Keratinocyte (primary cell): ENCODE results near the gene SPATA9. TPM values are rescaled to one million over a fixed set of nuclear protein-coding genes. Genes with fewer than 3 reads are reported as not detected.

ENCODE experiments used
- DNase-seq: peaks from one replicate; pipeline ENCODE4 v3.0.0-alpha.2; 2011; ENCODE audit warnings: low read depth, missing footprints, low spot score
- FAIRE-seq: peaks from 2 replicates; lab custom pipeline; 2011; peaks lifted over from hg19 to GRCh38; lab: Jason Lieb, UNC
- H2AFZ ChIP-seq: 2 replicates; pipeline ENCODE4 v1.6.0; 2012; ENCODE audit warnings: low read length, control low read depth, inconsistent platforms; ENCODE audit not compliant: control insufficient read depth
- H3K27ac ChIP-seq: 2 replicates; pipeline ENCODE4 v1.5.1; 2011; ENCODE audit warnings: low read length; ENCODE audit not compliant: control insufficient read depth, insufficient read depth
- H3K27me3 ChIP-seq: 3 replicates; pipeline ENCODE4 v1.6.0; 2011; ENCODE audit warnings: low read length; ENCODE audit not compliant: control insufficient read depth, insufficient read depth; ENCODE audit errors: extremely low read depth
- H3K36me3 ChIP-seq, 2 experiments: 2 replicates in 1 of 2; 3 replicates in 1 of 2; pipeline ENCODE4 v1.5.1; 2011; ENCODE audit warnings: low read length in 2 of 2, mild to moderate bottlenecking in 1 of 2; ENCODE audit not compliant: control insufficient read depth in 2 of 2, insufficient read depth in 2 of 2; ENCODE audit errors: extremely low read depth in 1 of 2
- H3K4me1 ChIP-seq: 3 replicates; pipeline ENCODE4 v1.5.1; 2011; ENCODE audit warnings: low read length; ENCODE audit not compliant: control insufficient read depth, insufficient read depth; ENCODE audit errors: extremely low read depth
- H3K4me2 ChIP-seq: 3 replicates; pipeline ENCODE4 v1.6.0; 2011; ENCODE audit warnings: low read depth, low read length; ENCODE audit not compliant: control insufficient read depth, insufficient read depth; ENCODE audit errors: extremely low read depth
- H3K4me3 ChIP-seq, 3 experiments: fragments of 200-600 bp in 1 of 3; sonication (generic) in 1 of 3; 2 replicates in 2 of 3; 3 replicates in 1 of 3; pipeline ENCODE4 v1.5.1; 2011 to 2016; ENCODE audit warnings: low read length in 3 of 3, mild to moderate bottlenecking in 3 of 3, control low read depth in 2 of 3, inconsistent platforms in 1 of 3, low read depth in 1 of 3, mixed read lengths in 1 of 3, mixed run types in 1 of 3, moderate library complexity in 1 of 3; ENCODE audit not compliant: control insufficient read depth in 2 of 3, insufficient read depth in 2 of 3; ENCODE audit errors: extremely low read depth in 1 of 3
- H3K79me2 ChIP-seq: 2 replicates; pipeline ENCODE4 v1.6.0; 2012; ENCODE audit warnings: low read length; ENCODE audit not compliant: control insufficient read depth, insufficient read depth
- H3K9ac ChIP-seq: 3 replicates; pipeline ENCODE4 v1.6.0; 2011; ENCODE audit warnings: low read length; ENCODE audit not compliant: control insufficient read depth, insufficient read depth; ENCODE audit errors: extremely low read depth
- H3K9me1 ChIP-seq: 3 replicates; pipeline ENCODE4 v1.6.0; 2011; ENCODE audit warnings: low read length; ENCODE audit not compliant: control insufficient read depth, insufficient read depth; ENCODE audit errors: extremely low read depth
- H3K9me3 ChIP-seq: 2 replicates; pipeline ENCODE4 v1.5.1; 2012; ENCODE audit warnings: low read depth, low read length; ENCODE audit not compliant: control insufficient read depth
- H4K20me1 ChIP-seq: 3 replicates; pipeline ENCODE4 v1.6.0; 2011; ENCODE audit warnings: low read length; ENCODE audit not compliant: control insufficient read depth, insufficient read depth; ENCODE audit errors: extremely low read depth
- CTCF ChIP-seq, 3 experiments: IDR thresholded peaks in 1 of 3; conservative IDR thresholded peaks in 1 of 3; optimal IDR thresholded peaks in 1 of 3; 2 replicates in 2 of 3; 3 replicates in 1 of 3; pipeline versions ENCODE3 to v1.5.1; 2011; ENCODE audit warnings: low read length in 3 of 3, mild to moderate bottlenecking in 3 of 3, moderate library complexity in 2 of 3, control low read depth in 1 of 3, inconsistent platforms in 1 of 3; ENCODE audit not compliant: insufficient read depth in 2 of 3; ENCODE audit errors: extremely low read depth in 1 of 3
- EZH2 ChIP-seq: IDR thresholded peaks from one replicate; pipeline ENCODE4 v1.6.1; 2012; ENCODE audit warnings: inconsistent platforms, mild to moderate bottlenecking, low read length, moderate library complexity
- dilution Hi-C: fragments of 300-500 bp; cut with MboI; formaldehyde crosslinking; loops from one replicate; pipeline ENCODE4 v1.7.0; 2020; ENCODE audit warnings: low sequenced_read_pairs; ENCODE audit not compliant: extremely low pct_ligation_motif_present
- polyA plus RNA-seq, 5 experiments: library from polyadenylated mRNA; depleted of rRNA in 3 of 5; stranded (reverse) in 3 of 5; stranded (forward) in 1 of 5; unstranded in 1 of 5; fragments of >200 nt; gene quantifications; 1 replicate in 1 of 5; 2 replicates in 3 of 5; 3 replicates in 1 of 5; pipeline versions ENCODE4 v1.2.1 to v1.2.3, GENCODE V29; 2011 to 2012; ENCODE audit warnings: missing spikeins in 2 of 5, low read depth in 1 of 5, low replicate concordance in 1 of 5

Gene SPATA9
- polyA plus RNA-seq, 1 donor (not counting 4 experiments of a cell fraction or from before 2014, with no cell fraction given) = not detected

- dilution Hi-C loops = no loop called here
- no peaks in the 10 kb centered on the region for H3K27me3 ChIP-seq
- no peaks in the 10 kb centered on the region for H3K9me3 ChIP-seq
- no peaks in the 10 kb centered on the region for H3K79me2 ChIP-seq
- no peak overlapping the region for H3K27ac ChIP-seq
- H3K36me3 ChIP-seq = no peaks in the 10 kb centered on the region
- TF ChIP-seq CTCF (optimal IDR thresholded peaks at IDR 0.05 in 1 of 3, IDR thresholded peaks at IDR 0.05 in 1 of 3, conservative IDR thresholded peaks at IDR 0.05 in 1 of 3; ENCODE audit: extremely low read depth in 1 of 3, insufficient read depth in 2 of 3, low read length in 3 of 3) (no peak), EZH2 (no peak)
- no peaks in the 10 kb centered on the region for H4K20me1 ChIP-seq
- H3K4me2 ChIP-seq = no peak overlapping the region
- H2AFZ ChIP-seq = no peak overlapping the region
- H3K4me1 ChIP-seq = peaks cover 9% of the 10 kb centered on the region
- FAIRE-seq = no peak
- H3K9ac ChIP-seq = no peak overlapping the region
- no peak overlapping the region for H3K4me3 ChIP-seq
- no peak for DNase-seq
- H3K9me1 ChIP-seq = no peaks in the 10 kb centered on the region
Measured at GRCh38 chr5:95630394-95630917, 52.3 kb downstream of the SPATA9 start.

- no peaks in the 10 kb centered on the region for H3K9me3 ChIP-seq
- no peaks in the 10 kb centered on the region for H3K9me1 ChIP-seq
- dilution Hi-C loops = no loop called here
- DNase-seq (no peak), FAIRE-seq (no peak)
- H3K79me2 ChIP-seq = no peaks in the 10 kb centered on the region
- H3K27ac ChIP-seq = no peak overlapping the region
- no peak overlapping the region for H3K4me2 ChIP-seq
- H3K4me3 ChIP-seq = no peak overlapping the region
- H3K36me3 ChIP-seq = no peaks in the 10 kb centered on the region
- no peak for TF ChIP-seq CTCF (optimal IDR thresholded peaks at IDR 0.05 in 1 of 3, IDR thresholded peaks at IDR 0.05 in 1 of 3, conservative IDR thresholded peaks at IDR 0.05 in 1 of 3; ENCODE audit: extremely low read depth in 1 of 3, insufficient read depth in 2 of 3, low read length in 3 of 3)
- no peak for TF ChIP-seq EZH2
- H3K4me1 ChIP-seq = peaks cover 9% of the 10 kb centered on the region
- no peak overlapping the region for H2AFZ ChIP-seq
- H3K27me3 ChIP-seq = no peaks in the 10 kb centered on the region
- H3K9ac ChIP-seq = no peak overlapping the region
- H4K20me1 ChIP-seq = no peaks in the 10 kb centered on the region
Measured at GRCh38 chr5:95628933-95629332, 53.9 kb downstream of the SPATA9 start.
